ENCODE results near the gene FLVCR2.

DNA sequence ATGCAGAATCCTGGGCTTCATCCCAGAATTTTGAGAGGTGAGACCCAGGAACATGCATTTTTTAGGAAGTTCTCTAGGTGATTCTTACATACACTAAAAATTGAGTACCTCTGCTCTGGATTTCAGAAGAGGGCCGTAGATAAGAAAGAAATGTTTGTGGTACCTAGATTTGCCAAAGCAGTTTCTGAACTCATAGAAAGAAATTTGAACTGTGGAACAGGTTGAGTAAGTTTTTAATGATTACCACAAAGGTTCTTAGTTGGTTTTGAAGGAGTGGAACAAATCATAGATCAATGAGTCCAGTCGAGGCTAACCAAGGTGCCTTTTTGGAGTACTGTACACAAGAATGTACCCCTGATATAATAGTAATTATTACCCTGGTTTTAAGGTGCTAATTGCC, 107.5 kb downstream of the FLVCR2 start:
- TF ChIP-seq EZH2 (IDR thresholded peaks at IDR 0.05; ENCODE audit: low read depth), result no peak
- TF ChIP-seq, protein P1, sequence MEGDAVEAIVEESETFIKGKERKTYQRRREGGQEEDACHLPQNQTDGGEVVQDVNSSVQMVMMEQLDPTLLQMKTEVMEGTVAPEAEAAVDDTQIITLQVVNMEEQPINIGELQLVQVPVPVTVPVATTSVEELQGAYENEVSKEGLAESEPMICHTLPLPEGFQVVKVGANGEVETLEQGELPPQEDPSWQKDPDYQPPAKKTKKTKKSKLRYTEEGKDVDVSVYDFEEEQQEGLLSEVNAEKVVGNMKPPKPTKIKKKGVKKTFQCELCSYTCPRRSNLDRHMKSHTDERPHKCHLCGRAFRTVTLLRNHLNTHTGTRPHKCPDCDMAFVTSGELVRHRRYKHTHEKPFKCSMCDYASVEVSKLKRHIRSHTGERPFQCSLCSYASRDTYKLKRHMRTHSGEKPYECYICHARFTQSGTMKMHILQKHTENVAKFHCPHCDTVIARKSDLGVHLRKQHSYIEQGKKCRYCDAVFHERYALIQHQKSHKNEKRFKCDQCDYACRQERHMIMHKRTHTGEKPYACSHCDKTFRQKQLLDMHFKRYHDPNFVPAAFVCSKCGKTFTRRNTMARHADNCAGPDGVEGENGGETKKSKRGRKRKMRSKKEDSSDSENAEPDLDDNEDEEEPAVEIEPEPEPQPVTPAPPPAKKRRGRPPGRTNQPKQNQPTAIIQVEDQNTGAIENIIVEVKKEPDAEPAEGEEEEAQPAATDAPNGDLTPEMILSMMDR (conservative IDR thresholded peaks at IDR 0.05), result no peak

Data from PC-9 (cell line).